Epithelial cell of proximal tubule (primary cell): Measurements from ENCODE around the gene HOXC11. TPM values are rescaled to one million over a fixed set of nuclear protein-coding genes. Genes with fewer than 3 reads are reported as not detected.

Experiments used
- DNase-seq: peaks from one replicate; pipeline ENCODE4 v3.0.0-alpha.2; 2011; ENCODE audit warnings: low read depth
- H3K4me3 ChIP-seq: 2 replicates; pipeline ENCODE4 v1.5.1; 2011; ENCODE audit warnings: low read depth, mild to moderate bottlenecking, low read length
- CTCF ChIP-seq: conservative IDR thresholded peaks from 2 replicates; pipeline ENCODE4 v1.5.1; 2012; ENCODE audit warnings: low read depth, mild to moderate bottlenecking, low read length
- total RNA-seq: library from RNA; depleted of rRNA; stranded (reverse); fragments of >200 nt; gene quantifications from 2 replicates; pipeline ENCODE4 v1.2.3, GENCODE V29; 2015

HOXC11 gene
- total RNA-seq, 1 donor from 2014 or later: 1.0 TPM

- no peak for DNase-seq
- no peak overlapping the region for H3K4me3 ChIP-seq
- TF ChIP-seq CTCF: no peak
Measured at GRCh38 chr12:53971686-53972085, 1.2 kb upstream of the HOXC11 start.

- peak overlapping the region; percentile 77 for H3K4me3 ChIP-seq
- no peak for TF ChIP-seq CTCF
- DNase-seq: no peak
Measured at GRCh38 chr12:53972152-53972702, 699 bp upstream of the HOXC11 start.

GRCh38 chr12:53973236-53974042, 513 bp downstream of the HOXC11 start:
- DNase-seq: no peak

GRCh38 chr12:53974084-53975063, 1.4 kb downstream of the HOXC11 start, which contains the start of gene HOTAIR:
HOTAIR (minus strand) TSS chr12:53974954.
- no peak for DNase-seq
- peak within 1 kb of the TSS; percentile 77 for H3K4me3 ChIP-seq
- no peak for TF ChIP-seq CTCF

More at GRCh38 chr12:53973236-53974042, 513 bp downstream of the HOXC11 start:
- no peak for TF ChIP-seq CTCF
- H3K4me3 ChIP-seq: peak overlapping the region; percentile 77

- no peak for DNase-seq
- no peak for TF ChIP-seq CTCF
- H3K4me3 ChIP-seq: peak overlapping the region; percentile 77
Measured at GRCh38 chr12:53975064-53975471, 2.1 kb downstream of the HOXC11 start.

- peak overlapping the region; percentile 77 for H3K4me3 ChIP-seq
- DNase-seq: no peak
- TF ChIP-seq CTCF: no peak
Measured at GRCh38 chr12:53975479-53976152, 2.7 kb downstream of the HOXC11 start.
